GM21381 (cell line): ENCODE results near the gene RAPH1.

Experiments
- ATAC-seq: cut with Tn5 transposase; IDR thresholded peaks from one replicate; pipeline ENCODE4 v1.9.1; 2021; ENCODE audit warnings: mild to moderate bottlenecking, moderate library complexity; ENCODE audit not compliant: unreplicated experiment

RAPH1 gene

GRCh38 chr2:203489531-203489930 lies 45.6 kb downstream of the RAPH1 start:
- ATAC-seq = no peak

GRCh38 chr2:203484266-203485112 lies 50.6 kb downstream of the RAPH1 start:
- ATAC-seq = no peak

- ATAC-seq = no peak
Measured at GRCh38 chr2:203480623-203481022, 54.5 kb downstream of the RAPH1 start.

- no peak for ATAC-seq
Measured at GRCh38 chr2:203476881-203477280, 58.2 kb downstream of the RAPH1 start.

GRCh38 chr2:203471323-203471722 lies 63.8 kb downstream of the RAPH1 start:
- no peak for ATAC-seq

GRCh38 chr2:203470371-203470770 lies 64.7 kb downstream of the RAPH1 start:
- ATAC-seq = no peak

- no peak for ATAC-seq
Measured at GRCh38 chr2:203469546-203469945, 65.6 kb downstream of the RAPH1 start.

GRCh38 chr2:203463266-203463678 lies 71.8 kb downstream of the RAPH1 start:
- no peak for ATAC-seq

- ATAC-seq = no peak
Measured at GRCh38 chr2:203462308-203462707, 72.8 kb downstream of the RAPH1 start.

GRCh38 chr2:203461746-203462145 lies 73.4 kb downstream of the RAPH1 start:
- no peak for ATAC-seq

- ATAC-seq = no peak
Measured at GRCh38 chr2:203455209-203455608, 79.9 kb downstream of the RAPH1 start.

- ATAC-seq = no peak
Measured at GRCh38 chr2:203453858-203454451, 81.1 kb downstream of the RAPH1 start.

- no peak for ATAC-seq
Measured at GRCh38 chr2:203451689-203452088, 83.4 kb downstream of the RAPH1 start.

- no peak for ATAC-seq
Measured at GRCh38 chr2:203451011-203451410, 84.1 kb downstream of the RAPH1 start.

- no peak for ATAC-seq
Measured at GRCh38 chr2:203450561-203450960, 84.5 kb downstream of the RAPH1 start.

- ATAC-seq = no peak
Measured at GRCh38 chr2:203446780-203447179, 88.3 kb downstream of the RAPH1 start.

GRCh38 chr2:203446071-203446481 lies 89.0 kb downstream of the RAPH1 start:
- ATAC-seq = no peak

GRCh38 chr2:203444738-203445137 lies 90.4 kb downstream of the RAPH1 start:
- no peak for ATAC-seq

GRCh38 chr2:203442463-203442862 lies 92.6 kb downstream of the RAPH1 start:
- ATAC-seq = no peak

GRCh38 chr2:203441463-203441862 lies 93.6 kb downstream of the RAPH1 start:
- ATAC-seq = no peak

- ATAC-seq = no peak
Measured at GRCh38 chr2:203440671-203441070, 94.4 kb downstream of the RAPH1 start.

- no peak for ATAC-seq
Measured at GRCh38 chr2:203438528-203438927, 96.6 kb downstream of the RAPH1 start.
